HepG2 (cell line): ENCODE data around the gene SUCLG2. TPM values are rescaled to one million over a fixed set of nuclear protein-coding genes. Genes with fewer than 3 reads are reported as not detected.

ENCODE experiments used
- ATAC-seq: fragments of 200-7000 bp; cut with Tn5 transposase; 3 replicates; pipeline ENCODE4 v1.9.1; 2020; ENCODE audit warnings: mild to moderate bottlenecking, moderate library complexity
- BruUV-seq: library from RNA; stranded (reverse); fragments of 400-500 nt; replicated peaks from 2 replicates; lab custom pipeline; 2021; lab: Mats Ljungman, UMichigan
- CTCF ChIA-PET: fragments of 300-600 bp; formaldehyde crosslinking; extraction: SDS; loops from one replicate; lab custom pipeline; 2021; ENCODE audit warnings: low total read pairs, inconsistent platforms, low intra/inter-chr PET ratio; lab: Yijun Ruan, JAX
- POLR2A ChIA-PET: fragments of 350-600 bp; sonication (Branson Sonifier 250); formaldehyde crosslinking; loops from one replicate; lab custom pipeline; 2020; ENCODE audit warnings: antibody characterized with exemption, inconsistent platforms; lab: Yijun Ruan, JAX
- DNase-seq: peaks from one replicate; pipeline ENCODE4 v3.0.0-alpha.2; 2015; ENCODE audit warnings: low spot score
- FAIRE-seq: peaks from 3 replicates; lab custom pipeline; 2011; peaks lifted over from hg19 to GRCh38; lab: Jason Lieb, UNC
- H2AFZ ChIP-seq: one replicate; pipeline ENCODE4 v1.6.1; 2011; ENCODE audit warnings: low read length, inconsistent platforms
- H3K27ac ChIP-seq: fragments of 300-600 bp; 3 replicates; pipeline ENCODE4 v1.8.0; 2011; ENCODE audit warnings: mixed run types, mild to moderate bottlenecking, mixed read lengths, low read length, inconsistent platforms; ENCODE audit not compliant: insufficient read depth; ENCODE audit errors: extremely low read length
- H3K27me3 ChIP-seq, 2 experiments: fragments of 200-600 bp in 1 of 2; 2 replicates in 1 of 2; 3 replicates in 1 of 2; pipeline versions ENCODE4 v1.6.0 to v1.8.0; 2011; ENCODE audit warnings: low read length in 2 of 2, mild to moderate bottlenecking in 2 of 2, moderate library complexity in 2 of 2, inconsistent platforms in 1 of 2; ENCODE audit not compliant: insufficient read depth in 2 of 2, control insufficient read depth in 1 of 2
- H3K36me3 ChIP-seq, 2 experiments: fragments of 200-600 bp in 1 of 2; replicated peaks in 1 of 2; 2 replicates in 1 of 2; 3 replicates in 1 of 2; pipeline versions ENCODE4 v1.5.1 to v1.8.0; 2011; ENCODE audit warnings: low read length in 2 of 2, inconsistent platforms in 1 of 2; ENCODE audit not compliant: insufficient read depth in 2 of 2, control insufficient read depth in 1 of 2
- H3K4me1 ChIP-seq: 2 replicates; pipeline ENCODE4 v1.5.1; 2012; ENCODE audit warnings: low read length, inconsistent platforms; ENCODE audit not compliant: insufficient read depth
- H3K4me2 ChIP-seq: 2 replicates; pipeline ENCODE4 v1.6.0; 2011; ENCODE audit warnings: low read depth, low read length, inconsistent platforms
- H3K4me3 ChIP-seq, 3 experiments: fragments of 200-600 bp in 1 of 3; sonication (generic), shearing (Covaris generic) in 1 of 3; replicated peaks in 1 of 3; 2 replicates each; pipeline ENCODE4 v1.5.1; 2011 to 2016; ENCODE audit warnings: low read length in 3 of 3, inconsistent platforms in 2 of 3, low read depth in 2 of 3, mild to moderate bottlenecking in 2 of 3, control low read depth in 1 of 3, mixed read lengths in 1 of 3; ENCODE audit not compliant: insufficient read depth in 1 of 3
- H3K79me2 ChIP-seq: one replicate; pipeline ENCODE4 v1.6.1; 2011; ENCODE audit warnings: low read length, inconsistent platforms; ENCODE audit not compliant: insufficient read depth
- H3K9ac ChIP-seq: 2 replicates; pipeline ENCODE4 v1.6.0; 2011; ENCODE audit warnings: mild to moderate bottlenecking, low read depth, low read length, inconsistent platforms; ENCODE audit not compliant: insufficient read depth
- H3K9me3 ChIP-seq: 2 replicates; pipeline ENCODE4 v1.5.1; 2012; ENCODE audit warnings: mild to moderate bottlenecking, low read length
- H4K20me1 ChIP-seq: 2 replicates; pipeline ENCODE4 v1.6.0; 2011; ENCODE audit warnings: inconsistent platforms, mild to moderate bottlenecking, low read length, moderate library complexity; ENCODE audit not compliant: insufficient read depth
- CC2D1A ChIP-seq: sonication (generic); formaldehyde crosslinking; IDR thresholded peaks from 2 replicates; pipeline ENCODE4 v1.8.1; 2023; ENCODE audit warnings: mild to moderate bottlenecking, missing genetic modification reagents
- ESRRA ChIP-seq: sonication (generic); formaldehyde crosslinking; IDR thresholded peaks from 2 replicates; pipeline ENCODE4 v1.5.1; 2020; ENCODE audit warnings: mild to moderate bottlenecking, low read depth, missing genetic modification reagents
- HOXA9 ChIP-seq: sonication (generic); formaldehyde crosslinking; IDR thresholded peaks from 2 replicates; pipeline ENCODE4 v1.8.1; 2022; ENCODE audit warnings: missing genetic modification reagents, mild to moderate bottlenecking, moderate library complexity, borderline replicate concordance
- IRX3 ChIP-seq: sonication (generic); formaldehyde crosslinking; IDR thresholded peaks from 2 replicates; pipeline ENCODE4 v1.8.1; 2023; ENCODE audit warnings: mild to moderate bottlenecking, low read depth, missing genetic modification reagents, borderline replicate concordance
- KAT7 ChIP-seq: IDR thresholded peaks from 2 replicates; pipeline ENCODE4 v1.6.1; 2018; ENCODE audit warnings: borderline replicate concordance, missing compliant biosample characterization
- RBM22 ChIP-seq: fragments of 200-400 bp; formaldehyde crosslinking; optimal IDR thresholded peaks from 2 replicates; pipeline ENCODE3; 2017; ENCODE audit warnings: mild to moderate bottlenecking, low read length, moderate library complexity
- SP5 ChIP-seq: IDR thresholded peaks from 2 replicates; pipeline ENCODE4 v1.6.1; 2016; ENCODE audit warnings: low read depth, borderline replicate concordance
- ZBTB33 ChIP-seq: sonication (generic); formaldehyde crosslinking; IDR thresholded peaks from 2 replicates; pipeline ENCODE4 v1.4.0; 2020; ENCODE audit warnings: missing genetic modification reagents
- ZNF124 ChIP-seq: sonication (generic); formaldehyde crosslinking; IDR thresholded peaks from 2 replicates; pipeline ENCODE4 v1.4.0; 2020; ENCODE audit warnings: missing genetic modification reagents
- ZNF331 ChIP-seq: sonication (generic); formaldehyde crosslinking; IDR thresholded peaks from 2 replicates; pipeline ENCODE4 v1.4.0; 2020; ENCODE audit warnings: missing genetic modification reagents
- ZNF775 ChIP-seq: sonication (generic); formaldehyde crosslinking; IDR thresholded peaks from 2 replicates; pipeline ENCODE4 v1.4.0; 2020; ENCODE audit warnings: missing genetic modification reagents, mild to moderate bottlenecking, moderate library complexity, borderline replicate concordance
- WGBS: methylation state at CpG from one replicate; pipeline ENCODE4 v1.1.6; 2017; ENCODE audit warnings: low lambda C conversion rate; 5-methylcytosine and 5-hydroxymethylcytosine counted together
- in situ Hi-C: cut with HindIII; loops from 2 replicates; pipeline ENCODE4 v1.10.0; 2017; ENCODE audit warnings: low pct_unique_long_range_greater_than_20kb; ENCODE audit not compliant: extremely low pct_ligation_motif_present
- intact Hi-C: fragments of 100-400 bp; cut with micrococcal nuclease; formaldehyde crosslinking; loops from one replicate; pipeline ENCODE4 v1.10.0; 2022; ENCODE audit not compliant: unreplicated experiment
- polyA plus RNA-seq, 8 experiments: library from polyadenylated mRNA; depleted of rRNA in 3 of 8; stranded (reverse) in 7 of 8; unstranded in 1 of 8; fragments of >200 nt; fragmentation: Illumina TruSeq in 4 of 8; extraction: Trizol in 4 of 8; gene quantifications; 2 replicates each; pipeline versions ENCODE4 v1.2.1 to v1.2.3, GENCODE V29; 2011 to 2016; ENCODE audit warnings: low read depth in 4 of 8, missing spikeins in 1 of 8, mixed read lengths in 1 of 8; ENCODE audit not compliant: insufficient read depth in 1 of 8
- total RNA-seq, 5 experiments: library from RNA; depleted of rRNA; stranded (reverse); fragments of >200 nt; fragmentation: Illumina TruSeq; extraction: Trizol; gene quantifications; 2 replicates each; pipeline ENCODE4 v1.2.3, GENCODE V29; 2016; ENCODE audit warnings: low read depth in 1 of 5

Gene SUCLG2
- total and polyA plus RNA-seq, 2 of the 13 experiments (the other 11 are each of a cell fraction or from before 2014, with no cell fraction given) = 21.4 to 64.9 TPM

GRCh38 chr3:67384016-67384415 lies 270.4 kb downstream of the SUCLG2 start:
- H3K27me3 ChIP-seq = no peaks in the 10 kb centered on the region
- TF ChIP-seq KAT7 (CRISPR knock-in tag) (no peak), ZBTB33 (CRISPR knock-in tag) (no peak), RBM22 (no peak), ZNF775 (CRISPR knock-in tag) (no peak), HOXA9 (CRISPR knock-in tag) (no peak), SP5 (CRISPR knock-in tag) (no peak), ZNF331 (CRISPR knock-in tag) (no peak), CC2D1A (CRISPR knock-in tag) (no peak), ESRRA (CRISPR knock-in tag) (no peak), IRX3 (CRISPR knock-in tag) (no peak), ZNF124 (CRISPR knock-in tag) (no peak)
- TF ChIP-seq, all 625 proteins: peak for 0
- no peak overlapping the region for H3K27ac ChIP-seq
- ChIA-PET POLR2A (no interaction called here), CTCF (interaction anchor here (2.4 kb wide), 1 partner anchor 406 kb away, joined by 10 read pairs; no protein-coding TSS in a partner anchor)
- 96% methylated on average over 5 of the region's 5 CpGs for WGBS
- H3K4me1 ChIP-seq = no peaks in the 10 kb centered on the region
- H3K79me2 ChIP-seq = no peaks in the 10 kb centered on the region
- DNase-seq (no peak), ATAC-seq (no peak), FAIRE-seq (no peak)
- no peaks in the 10 kb centered on the region for H3K9me3 ChIP-seq
- no peaks in the 10 kb centered on the region for H4K20me1 ChIP-seq
- intact Hi-C loops = loop anchor here (5.0 kb wide), 2 partner anchors 633 to 1588 kb away; no protein-coding TSS in a partner anchor
- no peak overlapping the region for H3K9ac ChIP-seq
- in situ Hi-C loops = loop anchor here (5.0 kb wide), 1 partner anchor 408 kb away; no protein-coding TSS in a partner anchor
- BruUV-seq = no TSS peak
- no peak overlapping the region for H2AFZ ChIP-seq
- no peak overlapping the region for H3K4me2 ChIP-seq
- no peaks in the 10 kb centered on the region; a peak in 1 of 5 replicates for H3K36me3 ChIP-seq
- H3K4me3 ChIP-seq = no peak overlapping the region
